GM19324 (cell line): ENCODE results near the gene ENO1.
A peak's percentile ranks its signal among the peaks of the same experiment; 100 is the strongest.
"Not testable (repeated sequence)": the region's sequence is repeated elsewhere in the genome, so short reads cannot be mapped to it uniquely, and the experiment has no call there.

ENCODE experiments used
- ATAC-seq: cut with Tn5 transposase; IDR thresholded peaks from one replicate; pipeline ENCODE4 v1.9.1; 2021; ENCODE audit warnings: mild to moderate bottlenecking, moderate library complexity; ENCODE audit not compliant: unreplicated experiment, low FRiP score

The ENO1 gene

DNA sequence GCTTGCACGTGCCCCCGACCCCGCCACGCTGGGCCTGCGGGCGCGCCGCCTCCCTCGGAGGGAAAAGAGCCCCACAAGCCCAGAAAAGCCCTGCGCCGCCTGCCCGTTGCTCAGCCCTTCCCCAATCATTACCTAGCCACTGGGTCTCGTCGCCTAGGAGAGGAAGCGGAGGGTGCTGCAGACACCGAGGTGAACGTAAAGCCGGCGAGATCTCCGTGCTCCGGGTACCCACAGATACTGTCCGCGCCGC, at the start of gene ENO1:
Gene ENO1 (minus strand): TSS at position 239 of the 250 bp plus-strand sequence. CDS start 3,778 bp downstream, outside the sequence.
- ATAC-seq = peak; percentile 5

DNA sequence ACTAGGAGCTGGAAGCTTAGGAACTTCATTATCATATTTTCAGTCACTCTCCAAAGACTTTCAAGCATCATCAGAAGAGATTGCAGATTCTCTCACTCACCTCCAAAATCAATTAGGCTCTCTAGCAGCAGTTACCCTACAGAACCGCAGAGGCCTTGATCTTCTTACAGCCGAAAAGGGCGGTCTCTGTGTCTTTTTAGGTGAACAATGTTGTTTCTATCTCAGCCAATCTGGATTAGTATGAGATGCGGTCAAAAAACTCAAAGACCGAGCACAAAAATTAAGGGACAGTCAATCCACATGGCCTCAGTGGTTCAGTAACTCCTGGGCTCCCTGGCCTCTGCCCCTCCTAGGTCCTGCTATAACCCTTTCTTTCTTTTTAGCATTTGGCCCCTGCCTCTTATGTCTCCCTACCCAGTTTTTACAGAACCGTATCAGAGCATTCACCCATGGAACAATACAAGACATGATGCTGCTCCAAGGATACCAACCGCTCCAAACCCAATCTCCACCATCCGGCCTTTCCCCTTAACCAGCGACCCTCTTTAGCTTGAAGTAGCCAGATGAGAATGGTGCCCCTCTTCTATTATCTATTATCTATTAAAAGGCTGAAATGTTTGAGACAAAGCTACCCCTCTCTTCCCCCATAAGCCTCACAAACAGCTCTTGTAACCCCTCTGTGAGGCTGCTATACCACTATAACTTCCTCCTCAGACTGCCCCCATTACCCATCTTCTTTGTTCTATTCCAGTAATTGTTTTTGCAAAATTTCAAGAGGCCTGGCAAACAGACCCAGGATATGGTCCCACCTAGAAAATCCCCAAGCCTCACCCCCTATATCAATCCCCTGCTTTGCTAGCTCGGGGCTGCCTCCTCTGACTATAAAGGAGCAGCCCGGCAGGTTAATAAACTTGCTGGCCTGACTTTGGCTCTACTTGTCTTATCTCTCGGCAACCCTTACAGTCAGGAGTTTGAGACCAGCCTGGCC, 48.5 kb upstream of the ENO1 start:
- no peak for ATAC-seq

DNA sequence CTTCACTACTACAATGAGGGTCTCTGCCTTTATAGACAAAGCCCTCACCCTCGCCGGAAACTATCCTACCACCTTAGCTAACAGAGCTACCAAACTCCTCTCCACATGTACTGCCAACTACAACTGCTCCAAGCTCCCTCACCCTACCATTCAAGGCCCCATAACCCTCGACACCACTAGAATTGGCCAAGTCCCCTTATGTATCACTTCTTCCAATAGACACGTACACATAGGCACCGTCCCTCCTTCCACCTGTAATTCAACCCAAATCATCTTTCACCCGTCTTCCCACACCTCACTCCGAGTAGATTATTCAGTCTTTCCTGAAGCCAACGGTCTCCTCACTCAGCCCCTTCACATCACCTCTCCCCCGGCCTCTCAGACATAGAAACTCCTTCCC, 47.5 kb upstream of the ENO1 start:
- no peak for ATAC-seq

DNA sequence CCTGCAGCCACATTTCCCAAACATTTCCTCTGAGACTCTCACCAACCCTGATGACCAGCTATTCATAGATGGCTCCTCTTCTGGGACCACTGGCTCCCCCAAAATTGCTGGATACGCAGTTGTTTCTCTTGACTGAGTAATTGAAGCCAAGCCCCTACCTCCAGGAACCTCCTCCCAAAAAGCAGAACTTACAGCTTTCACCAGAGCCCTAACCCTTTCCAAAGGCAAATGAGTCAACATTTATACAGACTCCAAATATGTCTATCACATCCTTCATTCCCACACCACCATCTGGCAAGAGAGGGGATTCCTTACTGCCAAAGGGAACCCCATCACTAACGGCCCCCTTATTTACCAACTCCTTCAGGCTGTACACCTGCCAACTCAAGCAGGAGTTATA, 46.9 kb upstream of the ENO1 start:
- ATAC-seq = no peak

DNA sequence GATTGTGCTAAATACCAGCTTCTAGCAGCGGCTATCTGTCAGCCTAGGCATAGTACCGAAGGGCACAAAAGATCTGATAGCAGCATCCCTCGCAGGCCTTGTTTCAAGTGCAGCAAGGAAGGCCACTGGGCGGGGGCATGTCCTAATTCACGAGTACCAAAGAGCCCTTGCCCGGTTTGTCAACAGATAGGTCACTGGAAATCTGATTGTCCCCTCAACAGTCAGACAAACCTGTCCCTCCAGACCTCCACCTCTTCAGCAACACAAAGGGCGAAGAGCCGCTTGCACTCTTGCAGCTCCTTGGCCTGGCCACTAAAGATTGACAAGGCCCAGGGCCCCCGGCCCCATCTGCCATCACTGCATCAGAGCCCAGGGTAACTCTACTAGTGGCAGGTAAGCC, 44.5 kb upstream of the ENO1 start:
- no peak for ATAC-seq

DNA sequence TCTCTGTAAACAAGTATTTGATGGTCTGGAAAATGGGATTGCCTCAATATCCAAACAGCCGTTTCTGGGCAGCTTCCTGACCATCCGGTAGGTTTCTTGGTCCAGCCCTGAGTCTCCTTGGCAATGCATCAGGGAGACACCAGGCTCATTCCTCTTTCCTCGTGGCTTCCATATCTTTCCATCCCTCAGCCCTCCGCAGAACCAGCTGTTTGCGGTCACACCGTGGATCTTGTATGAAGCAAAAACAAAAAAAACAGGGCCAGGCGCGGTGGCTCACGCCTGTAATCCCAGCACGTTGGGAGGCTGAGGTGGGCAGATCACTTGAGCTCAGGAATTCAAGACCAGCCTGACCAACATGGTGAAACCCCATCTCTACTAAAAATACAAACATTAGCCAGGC, 39.0 kb upstream of the ENO1 start:
- not testable (repeated sequence) for ATAC-seq

DNA sequence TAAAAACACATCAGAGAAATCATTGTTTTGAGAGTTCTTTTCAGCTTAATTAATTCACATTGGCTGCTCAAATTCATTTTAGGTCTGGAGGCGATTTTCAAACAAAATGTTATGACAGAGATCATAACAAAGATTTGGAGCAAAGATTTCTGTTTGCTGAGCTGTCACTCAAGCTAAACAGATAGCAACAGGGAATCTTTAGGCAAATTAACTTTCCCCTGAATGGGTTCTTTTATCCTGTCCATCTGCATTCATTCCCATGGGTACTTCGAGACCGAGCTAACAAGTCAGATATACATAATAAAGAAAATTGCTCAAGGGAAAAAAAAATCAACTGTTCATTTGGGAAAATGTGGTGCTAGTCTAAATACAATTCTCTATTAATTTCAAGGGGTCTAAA, 37.0 kb upstream of the ENO1 start:
- ATAC-seq = no peak

DNA sequence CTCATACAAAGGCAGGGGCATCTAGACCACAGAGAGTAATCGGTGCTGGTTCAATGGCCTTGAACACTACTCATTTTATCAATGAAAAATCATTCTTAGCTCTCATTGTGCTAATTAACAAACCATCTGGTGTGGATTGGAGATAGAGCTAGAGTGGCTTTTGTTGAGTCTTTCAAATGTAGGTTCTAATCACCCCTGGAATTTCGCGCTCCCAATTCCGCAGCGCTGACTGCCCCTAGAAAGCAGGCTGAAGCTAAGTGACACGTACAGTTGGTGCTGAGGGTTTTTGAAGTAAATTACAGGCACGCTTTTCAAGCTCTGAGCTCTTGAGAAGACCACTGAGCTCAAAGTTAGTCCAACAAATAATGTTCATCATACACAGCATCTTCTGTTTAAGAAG, 36.0 kb upstream of the ENO1 start:
- no peak for ATAC-seq

DNA sequence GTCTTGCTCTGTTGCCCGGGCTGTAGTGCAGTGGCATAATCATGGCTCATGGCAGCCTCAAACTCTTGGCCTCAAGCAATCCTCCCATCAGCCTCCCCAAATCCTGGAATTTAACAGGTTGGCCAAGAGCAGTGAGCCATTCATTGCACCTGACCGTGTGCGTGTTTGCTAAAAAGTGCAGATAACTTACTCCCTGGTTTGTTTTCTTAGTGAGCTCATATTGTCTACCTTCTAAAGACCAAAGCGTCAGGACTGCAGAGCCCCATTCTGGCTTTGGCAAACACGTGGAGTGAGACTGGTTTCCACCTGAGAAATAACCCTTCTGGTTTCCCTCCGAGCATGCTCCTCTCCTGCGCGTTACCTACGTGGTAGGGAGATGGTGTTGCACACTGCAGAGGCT, 35.0 kb upstream of the ENO1 start:
- ATAC-seq = no peak

DNA sequence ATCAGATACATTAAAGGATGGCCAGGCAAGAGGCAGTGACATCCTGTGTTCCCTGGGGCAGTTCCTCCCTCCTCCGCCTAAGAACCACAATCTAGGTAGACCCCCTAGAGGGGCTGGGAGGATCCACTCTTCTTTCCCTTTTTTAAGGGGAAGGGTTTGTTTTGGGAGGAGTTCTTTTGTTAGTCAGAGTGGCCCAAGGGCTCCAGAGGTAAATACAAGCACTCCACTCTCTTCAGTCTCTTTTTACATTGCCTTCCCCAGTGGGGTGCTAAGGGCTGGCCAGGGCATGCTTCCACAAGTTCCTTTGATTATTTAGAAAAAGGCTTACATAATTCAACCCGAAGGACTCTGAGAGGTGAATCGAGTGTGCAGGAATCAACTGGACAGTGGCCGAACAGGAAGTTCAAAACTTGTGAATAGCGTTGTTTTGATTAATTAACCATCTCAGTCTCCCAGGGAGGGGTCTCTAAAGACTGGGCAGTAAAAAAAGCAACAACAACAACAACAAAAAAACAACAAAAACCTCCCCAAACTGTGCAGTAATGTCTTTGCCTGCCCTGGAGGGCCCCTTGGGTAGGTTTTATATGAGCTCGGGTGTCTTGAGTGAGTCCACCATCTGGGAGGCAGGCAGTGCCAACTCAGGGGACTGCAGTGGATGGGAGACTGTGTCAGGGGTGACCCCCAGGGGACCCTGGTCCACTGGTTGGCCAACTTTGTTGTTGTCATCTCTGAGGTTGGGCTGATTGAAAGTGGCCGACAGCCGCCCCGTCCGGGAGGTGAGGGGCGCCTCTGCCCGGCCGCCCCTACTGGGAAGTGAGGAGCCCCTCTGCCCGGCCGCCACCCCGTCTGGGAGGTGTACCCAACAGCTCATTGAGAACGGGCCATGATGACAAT, 33.2 kb upstream of the ENO1 start:
- ATAC-seq = no peak

DNA sequence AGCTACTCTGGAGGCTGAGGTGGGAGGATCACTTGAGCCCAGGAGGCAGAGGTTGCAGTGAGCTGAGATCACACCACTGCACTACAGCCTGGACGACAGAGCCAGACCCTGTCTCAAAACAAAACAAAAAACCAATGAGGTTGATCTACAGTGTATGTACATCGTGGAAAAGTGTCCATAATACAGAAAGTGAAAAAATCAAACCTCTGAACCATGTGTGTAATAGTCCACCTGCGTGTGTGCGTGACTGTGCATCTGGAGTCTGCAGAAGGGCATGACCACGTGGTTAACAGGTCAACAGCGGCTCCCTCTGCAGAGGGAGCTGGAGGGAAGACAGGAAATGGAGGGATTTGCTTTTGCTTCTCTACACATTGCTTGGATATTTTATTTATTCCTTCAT, 32.4 kb upstream of the ENO1 start:
- no peak for ATAC-seq

DNA sequence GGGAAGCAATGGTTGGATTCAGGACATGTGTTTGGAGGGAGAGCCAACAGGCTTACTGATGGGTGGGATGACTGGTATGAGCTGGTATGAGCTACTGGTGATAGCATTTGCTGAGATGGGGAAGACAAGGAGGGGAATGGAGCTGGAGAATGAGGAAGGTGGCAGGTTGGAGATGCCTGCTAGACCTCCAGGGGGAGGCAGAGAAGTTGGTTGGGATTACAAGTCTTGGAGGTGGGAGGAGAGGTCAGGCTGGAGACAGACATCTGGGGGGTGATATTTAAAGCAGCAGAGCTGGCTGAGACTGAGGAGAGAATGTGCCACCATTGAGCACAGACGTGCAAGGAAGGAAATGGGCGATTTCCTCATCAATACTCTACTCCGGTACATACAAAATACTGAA, 31.8 kb upstream of the ENO1 start:
- ATAC-seq = no peak

DNA sequence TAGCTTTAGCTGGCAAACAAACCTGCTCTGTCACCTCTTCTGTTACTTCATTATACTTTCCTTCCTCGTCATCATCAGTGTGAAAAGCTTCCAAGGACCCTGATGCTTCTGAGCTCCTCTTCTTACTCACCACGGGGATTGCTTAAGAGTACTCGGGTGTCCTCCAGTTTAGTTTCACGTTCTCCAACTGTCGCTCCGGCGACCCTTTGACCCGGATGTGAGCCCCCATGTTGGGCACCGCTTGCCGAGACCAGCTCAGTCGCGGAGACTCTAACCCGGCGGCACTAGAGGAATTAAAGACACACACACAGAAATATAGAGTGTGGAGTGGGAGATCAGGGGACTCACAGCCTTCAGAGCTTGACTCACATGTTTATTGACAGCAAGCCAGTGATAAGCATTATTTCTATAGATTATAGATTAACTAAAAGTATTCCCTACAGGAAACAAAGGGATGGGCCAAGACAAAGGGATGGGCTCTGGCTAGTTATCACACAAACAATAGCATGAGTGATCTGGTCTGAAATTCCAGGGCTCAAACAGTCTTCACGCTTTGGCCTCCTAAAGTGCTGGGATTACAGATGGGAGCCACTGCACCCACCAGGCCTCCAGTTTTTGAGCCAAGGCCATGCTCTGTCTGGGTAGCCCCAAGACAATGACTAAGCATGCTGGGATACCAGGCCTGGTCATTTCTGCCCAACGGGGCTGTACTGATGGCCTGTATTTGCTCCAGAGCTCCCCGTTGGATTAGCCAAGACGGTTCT, 30.1 kb upstream of the ENO1 start:
- ATAC-seq = no peak

DNA sequence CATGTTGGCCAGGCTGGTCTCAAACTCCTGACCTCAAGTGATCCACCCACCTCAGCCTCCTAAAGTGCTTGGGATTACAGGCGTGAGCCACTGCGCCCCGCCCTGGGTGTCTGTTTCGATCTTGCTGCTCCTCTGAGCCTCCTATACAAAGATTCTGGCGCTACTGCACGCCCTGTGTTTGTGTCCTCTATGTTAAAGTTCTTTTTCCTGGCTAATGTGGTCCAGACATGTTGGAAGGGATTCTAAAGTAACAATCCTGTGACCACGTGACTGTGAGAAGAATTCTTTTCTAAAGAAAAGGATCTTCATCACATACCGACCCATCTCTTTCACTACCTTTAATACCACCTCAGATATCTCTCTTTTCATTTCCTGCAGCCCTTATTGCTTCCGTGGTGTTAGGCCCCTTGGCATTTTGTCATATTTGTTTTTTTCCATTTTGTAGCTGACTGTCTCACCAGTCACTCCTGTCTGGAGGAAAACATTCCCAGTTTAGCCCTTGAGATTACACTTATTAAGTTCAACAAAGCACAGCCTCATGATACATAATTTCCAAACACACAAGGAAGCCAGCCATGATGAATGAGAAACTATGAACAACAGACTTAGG, 27.2 kb upstream of the ENO1 start:
- ATAC-seq = no peak

DNA sequence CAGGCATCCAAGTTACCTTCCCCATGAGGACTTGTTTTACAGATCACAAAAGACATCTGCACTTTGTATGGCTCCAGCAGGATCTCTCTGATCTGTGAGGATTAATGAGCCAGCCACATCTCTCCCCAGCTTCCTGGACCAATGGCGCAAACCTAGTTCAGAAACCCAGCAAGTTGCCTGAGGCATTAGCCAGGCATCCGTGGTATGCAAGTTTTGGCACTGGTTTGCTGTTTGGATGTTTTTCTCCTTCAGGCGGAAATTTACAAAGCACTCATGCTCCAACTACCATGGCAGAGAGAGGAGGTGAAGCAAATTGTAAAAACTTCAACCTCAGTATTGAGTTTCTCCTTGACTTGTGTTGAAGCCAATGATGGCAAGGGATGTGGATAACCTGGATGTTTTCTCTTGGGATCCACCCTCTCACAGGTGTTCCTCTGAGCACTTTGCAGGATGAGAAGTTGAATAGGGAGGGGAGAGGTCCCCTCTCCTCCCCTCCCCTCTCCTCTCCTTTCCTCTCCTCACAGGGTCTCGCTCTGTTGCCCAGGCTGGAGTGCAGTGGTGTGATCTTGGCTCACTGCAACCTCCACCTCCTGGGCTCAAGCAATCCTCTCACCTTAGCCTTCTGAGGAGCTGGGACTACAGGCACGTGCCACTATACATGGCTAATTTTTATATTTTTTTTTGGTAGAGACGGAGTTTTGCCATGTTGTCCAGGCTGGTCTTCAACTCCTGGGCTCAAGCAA, 25.6 kb upstream of the ENO1 start:
- no peak for ATAC-seq

DNA sequence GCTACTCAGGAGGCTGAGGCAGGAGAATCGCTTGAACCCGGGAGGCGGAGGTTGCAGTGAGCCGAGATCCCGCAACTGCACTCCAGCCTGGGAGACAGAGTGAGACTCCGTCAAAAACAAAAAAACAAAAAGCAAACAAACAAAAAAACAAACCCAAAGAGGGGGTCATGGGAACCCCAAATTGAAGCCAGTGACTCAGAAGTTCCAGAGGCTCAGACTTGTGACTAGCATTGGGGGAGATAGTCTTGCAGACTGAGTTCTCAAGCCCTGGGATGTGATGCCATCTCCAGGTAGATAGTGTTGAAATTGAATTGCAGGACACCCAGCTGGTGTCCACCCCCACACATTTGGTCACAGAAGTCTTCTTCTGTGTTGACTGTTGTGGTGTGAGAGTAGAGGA, 24.9 kb upstream of the ENO1 start:
- no peak for ATAC-seq

DNA sequence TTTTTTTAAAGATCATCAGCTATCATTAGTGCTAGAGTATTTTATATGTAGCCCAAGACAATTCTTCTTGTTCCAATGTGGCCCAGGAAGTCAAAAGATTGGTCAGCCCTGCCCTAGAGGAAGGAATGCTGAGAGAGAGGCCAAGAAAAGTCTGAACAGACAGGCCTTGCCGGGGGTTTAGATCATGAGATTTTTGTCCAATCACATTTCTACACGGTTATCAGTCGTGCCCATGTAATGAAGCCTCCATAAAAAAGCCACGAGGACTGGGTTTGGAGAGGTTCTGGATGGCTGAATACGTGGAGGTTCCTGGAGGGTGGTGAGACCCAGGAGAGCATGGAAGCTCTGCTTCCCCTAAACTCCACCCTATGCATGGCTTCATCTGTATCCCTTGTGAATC, 24.3 kb upstream of the ENO1 start:
- ATAC-seq = no peak

DNA sequence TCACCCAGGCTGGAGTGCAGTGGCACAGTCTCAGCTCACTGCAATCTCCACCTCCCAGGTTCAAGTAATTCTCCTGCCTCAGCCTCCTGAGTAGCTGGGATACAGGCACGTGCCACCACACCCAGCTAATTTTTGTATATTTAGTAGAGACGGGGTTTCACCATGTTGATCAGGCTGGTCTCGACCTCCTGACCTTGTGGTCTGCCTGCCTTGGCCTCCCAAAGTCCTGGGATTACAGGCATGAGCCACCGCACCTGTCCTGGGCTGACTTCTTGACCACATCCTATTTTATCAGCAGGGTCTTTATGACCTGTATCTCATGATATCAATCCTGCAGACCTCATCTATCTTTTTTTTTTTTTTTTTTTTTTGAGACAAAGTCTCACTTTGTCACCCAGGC, 22.2 kb upstream of the ENO1 start:
- not testable (repeated sequence) for ATAC-seq

DNA sequence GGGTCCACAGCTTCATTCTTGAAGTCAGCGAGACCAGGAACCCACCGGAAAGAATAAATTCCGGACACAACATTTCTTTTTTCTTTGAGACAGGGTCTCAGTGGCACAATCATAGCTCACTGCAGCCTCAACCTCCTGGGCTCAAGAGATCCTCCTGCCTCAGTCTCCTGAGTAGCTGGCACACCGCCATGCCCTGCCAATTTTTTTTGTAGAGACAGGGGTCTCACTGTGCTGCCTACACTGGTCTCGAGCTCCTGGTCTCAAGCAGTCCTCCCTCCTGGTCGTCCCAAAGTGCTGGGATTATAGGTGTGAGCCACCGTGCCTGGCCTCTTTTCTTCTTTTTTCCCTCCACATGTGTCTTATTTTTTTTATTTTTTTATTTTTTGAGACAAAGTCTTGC, 20.6 kb upstream of the ENO1 start:
- ATAC-seq = no peak

DNA sequence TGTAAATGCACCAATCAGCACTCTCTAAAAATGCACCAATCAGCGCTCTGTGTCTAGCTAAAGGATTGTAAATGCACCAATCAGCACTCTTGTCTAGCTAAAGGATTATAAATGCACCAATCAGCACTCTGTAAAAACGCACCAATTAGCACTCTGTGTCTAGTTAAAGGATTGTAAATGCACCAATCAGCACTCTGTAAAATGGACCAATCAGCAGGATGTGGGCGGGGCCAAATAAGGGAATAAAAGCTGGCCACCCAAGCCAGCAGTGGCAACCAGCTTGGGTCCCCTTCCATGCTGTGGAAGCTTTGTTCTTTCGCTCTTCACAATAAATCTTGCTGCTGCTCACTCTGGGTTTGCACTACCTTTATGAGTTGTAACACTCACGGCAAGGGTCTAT, 19.9 kb upstream of the ENO1 start:
- ATAC-seq = not testable (repeated sequence)
